Stimulated activated CD4-positive, alpha-beta T cell treated with anti-CD3 and anti-CD28 coated beads, Interleukin-12 subunit alpha, Interleukin-12 subunit beta, amount 100 ng/mL, for 48 hours (primary cell): ENCODE results near the gene NECTIN1.
A peak's percentile ranks its signal among the peaks of the same experiment; 100 is the strongest.

Experiments
- DNase-seq, 3 donors: peaks; one replicate each; pipeline ENCODE4 v3.0.0-alpha.2; 2020; ENCODE audit warnings: low read depth in 2 of 3, low spot score in 1 of 3

NECTIN1 gene

GRCh38 chr11:119673052-119673758 lies 55.8 kb downstream of the NECTIN1 start:
- no peak for DNase-seq

- DNase-seq: no peak
Measured at GRCh38 chr11:119672597-119672996, 56.4 kb downstream of the NECTIN1 start.

- DNase-seq: no peak
Measured at GRCh38 chr11:119671561-119672015, 57.4 kb downstream of the NECTIN1 start.

GRCh38 chr11:119671051-119671450 lies 57.9 kb downstream of the NECTIN1 start:
- DNase-seq: no peak

GRCh38 chr11:119669487-119669886 lies 59.5 kb downstream of the NECTIN1 start:
- no peak for DNase-seq

GRCh38 chr11:119668676-119669075 lies 60.3 kb downstream of the NECTIN1 start:
- DNase-seq: no peak

GRCh38 chr11:119666463-119667131 lies 62.4 kb downstream of the NECTIN1 start:
- peak; percentile 39 to 50 (median 44) for DNase-seq

- DNase-seq: no peak
Measured at GRCh38 chr11:119666061-119666460, 62.9 kb downstream of the NECTIN1 start.

- DNase-seq: no peak
Measured at GRCh38 chr11:119664701-119665420, 64.1 kb downstream of the NECTIN1 start.

GRCh38 chr11:119664063-119664572 lies 64.9 kb downstream of the NECTIN1 start:
- no peak for DNase-seq

GRCh38 chr11:119663279-119663678 lies 65.7 kb downstream of the NECTIN1 start:
- DNase-seq: no peak

GRCh38 chr11:119661226-119661625 lies 67.8 kb downstream of the NECTIN1 start:
- DNase-seq: no peak

GRCh38 chr11:119659971-119660723 lies 68.9 kb downstream of the NECTIN1 start:
- no peak for DNase-seq

- no peak for DNase-seq
Measured at GRCh38 chr11:119652907-119653659, 75.9 kb downstream of the NECTIN1 start.

- no peak for DNase-seq
Measured at GRCh38 chr11:119651802-119652584, 77.0 kb downstream of the NECTIN1 start.

- no peak for DNase-seq
Measured at GRCh38 chr11:119650251-119650650, 78.7 kb downstream of the NECTIN1 start.

GRCh38 chr11:119647254-119647653 lies 81.7 kb downstream of the NECTIN1 start:
- DNase-seq: no peak

- DNase-seq: no peak
Measured at GRCh38 chr11:119645018-119645417, 84.0 kb downstream of the NECTIN1 start.

- DNase-seq: no peak
Measured at GRCh38 chr11:119644502-119644901, 84.5 kb downstream of the NECTIN1 start.

GRCh38 chr11:119643876-119644225 lies 85.1 kb downstream of the NECTIN1 start:
- DNase-seq: no peak
